ENCODE results near the gene TMEM217.
A peak's percentile ranks its signal among the peaks of the same experiment; 100 is the strongest.
"Not testable (repeated sequence)": the region's sequence is repeated elsewhere in the genome, so short reads cannot be mapped to it uniquely, and the experiment has no call there.

Gene TMEM217

DNA sequence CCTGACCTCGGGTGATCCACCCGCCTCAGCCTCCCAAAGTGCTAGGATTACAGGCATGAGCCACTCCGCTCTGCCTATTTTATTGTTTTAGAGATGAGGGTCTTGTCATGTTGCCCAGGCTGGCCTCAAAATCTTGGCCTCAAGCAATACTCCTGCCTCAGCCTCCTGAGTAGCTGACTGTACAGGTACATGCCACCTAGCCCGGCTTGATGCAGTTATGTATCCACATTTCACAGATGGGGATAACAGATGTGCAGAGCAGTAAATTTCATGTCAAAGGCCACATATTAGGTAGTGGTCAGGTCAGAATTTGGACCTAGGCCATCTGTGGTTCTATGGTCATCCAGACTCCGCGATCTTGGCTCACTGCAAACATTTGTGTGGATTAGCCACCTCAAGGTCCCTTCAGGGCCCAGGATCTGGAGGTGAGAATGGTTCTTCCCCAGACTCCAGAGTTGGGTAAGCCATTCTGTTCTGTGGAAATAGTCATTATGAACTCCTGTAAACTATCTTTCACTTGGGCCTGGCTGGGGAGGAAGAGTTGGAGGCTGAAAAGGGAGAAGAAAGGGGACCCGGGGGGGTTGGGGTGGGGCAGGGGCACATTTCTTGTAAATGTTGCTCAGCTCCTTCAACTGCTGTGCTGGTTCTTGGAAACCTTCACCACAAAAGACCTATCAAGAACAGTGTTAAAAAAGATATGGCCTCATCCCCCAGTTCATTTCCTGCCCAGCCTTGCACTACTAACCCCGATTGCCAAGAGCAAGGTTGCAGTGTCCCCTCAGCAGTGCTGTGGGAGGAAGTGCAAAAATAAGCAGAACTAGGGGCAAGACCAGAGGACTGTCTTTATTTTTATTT lies 75.0 kb downstream of the TMEM217 start:
- Histone ChIP-seq H3K4me3 (ENCODE audit: low read length) (no peak overlapping the region), H3K9ac (ENCODE audit: low read length) (no peak overlapping the region), H3K9me3 (ENCODE audit: insufficient read depth, low read length) (no peaks in the 10 kb centered on the region), H4K20me1 (ENCODE audit: insufficient read depth, low read length) (no peaks in the 10 kb centered on the region), H3K4me1 (ENCODE audit: low read length) (no peaks in the 10 kb centered on the region), H3K27me3 (ENCODE audit: low read depth, low read length) (no peaks in the 10 kb centered on the region), H2AFZ (ENCODE audit: low read depth, low read length) (no peak overlapping the region), H3K36me3 (replicated peaks; ENCODE audit: low read depth, low read length) (no peaks in the 10 kb centered on the region), H3K27ac (ENCODE audit: low read length) (no peak overlapping the region), H3K79me2 (ENCODE audit: low read length) (no peaks in the 10 kb centered on the region), H3K4me2 (ENCODE audit: low read length) (no peak overlapping the region)
- no peak for TF ChIP-seq EZH2phosphoT487 (IDR thresholded peaks at IDR 0.05; ENCODE audit: low read depth)
- TF ChIP-seq, protein P1, sequence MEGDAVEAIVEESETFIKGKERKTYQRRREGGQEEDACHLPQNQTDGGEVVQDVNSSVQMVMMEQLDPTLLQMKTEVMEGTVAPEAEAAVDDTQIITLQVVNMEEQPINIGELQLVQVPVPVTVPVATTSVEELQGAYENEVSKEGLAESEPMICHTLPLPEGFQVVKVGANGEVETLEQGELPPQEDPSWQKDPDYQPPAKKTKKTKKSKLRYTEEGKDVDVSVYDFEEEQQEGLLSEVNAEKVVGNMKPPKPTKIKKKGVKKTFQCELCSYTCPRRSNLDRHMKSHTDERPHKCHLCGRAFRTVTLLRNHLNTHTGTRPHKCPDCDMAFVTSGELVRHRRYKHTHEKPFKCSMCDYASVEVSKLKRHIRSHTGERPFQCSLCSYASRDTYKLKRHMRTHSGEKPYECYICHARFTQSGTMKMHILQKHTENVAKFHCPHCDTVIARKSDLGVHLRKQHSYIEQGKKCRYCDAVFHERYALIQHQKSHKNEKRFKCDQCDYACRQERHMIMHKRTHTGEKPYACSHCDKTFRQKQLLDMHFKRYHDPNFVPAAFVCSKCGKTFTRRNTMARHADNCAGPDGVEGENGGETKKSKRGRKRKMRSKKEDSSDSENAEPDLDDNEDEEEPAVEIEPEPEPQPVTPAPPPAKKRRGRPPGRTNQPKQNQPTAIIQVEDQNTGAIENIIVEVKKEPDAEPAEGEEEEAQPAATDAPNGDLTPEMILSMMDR (IDR thresholded peaks at IDR 0.05; ENCODE audit: low read depth, low read length): no peak

DNA sequence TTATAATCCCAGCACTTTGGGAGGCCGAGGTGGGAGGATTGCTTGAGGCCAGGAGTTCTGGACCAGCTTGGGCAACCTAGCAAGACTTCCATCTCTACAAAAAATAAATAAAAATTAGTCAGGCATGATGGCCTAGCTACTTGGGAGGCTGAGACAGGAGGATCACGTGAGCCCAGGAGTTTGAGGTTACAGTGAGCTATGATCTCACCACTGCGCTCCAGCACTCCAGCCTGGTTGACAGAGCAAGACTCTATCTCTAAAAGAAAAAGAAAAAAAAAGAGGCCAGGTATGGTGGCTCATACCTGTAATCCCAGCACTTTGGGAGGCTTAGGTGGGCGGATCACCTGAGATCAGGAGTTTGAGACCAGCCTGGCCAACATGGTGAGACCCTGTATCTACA lies 77.3 kb downstream of the TMEM217 start:
- H3K9me3 ChIP-seq (ENCODE audit: insufficient read depth, low read length); H3K36me3 ChIP-seq (replicated peaks; ENCODE audit: low read depth, low read length); H3K27ac ChIP-seq (ENCODE audit: low read length); H4K20me1 ChIP-seq (ENCODE audit: insufficient read depth, low read length); H3K4me2 ChIP-seq (ENCODE audit: low read length); H3K27me3 ChIP-seq (ENCODE audit: low read depth, low read length); H3K4me3 ChIP-seq (ENCODE audit: low read length); H3K79me2 ChIP-seq (ENCODE audit: low read length); H3K9ac ChIP-seq (ENCODE audit: low read length); H2AFZ ChIP-seq (ENCODE audit: low read depth, low read length): not testable (repeated sequence)
- peaks cover 23% of the 10 kb centered on the region for H3K4me1 ChIP-seq (ENCODE audit: low read length)

- H4K20me1 ChIP-seq (ENCODE audit: insufficient read depth, low read length): peaks cover 6% of the 10 kb centered on the region
These were observed 77.9 kb downstream of the TMEM217 start for GRCh38 chr6:37180075-37180474.

DNA sequence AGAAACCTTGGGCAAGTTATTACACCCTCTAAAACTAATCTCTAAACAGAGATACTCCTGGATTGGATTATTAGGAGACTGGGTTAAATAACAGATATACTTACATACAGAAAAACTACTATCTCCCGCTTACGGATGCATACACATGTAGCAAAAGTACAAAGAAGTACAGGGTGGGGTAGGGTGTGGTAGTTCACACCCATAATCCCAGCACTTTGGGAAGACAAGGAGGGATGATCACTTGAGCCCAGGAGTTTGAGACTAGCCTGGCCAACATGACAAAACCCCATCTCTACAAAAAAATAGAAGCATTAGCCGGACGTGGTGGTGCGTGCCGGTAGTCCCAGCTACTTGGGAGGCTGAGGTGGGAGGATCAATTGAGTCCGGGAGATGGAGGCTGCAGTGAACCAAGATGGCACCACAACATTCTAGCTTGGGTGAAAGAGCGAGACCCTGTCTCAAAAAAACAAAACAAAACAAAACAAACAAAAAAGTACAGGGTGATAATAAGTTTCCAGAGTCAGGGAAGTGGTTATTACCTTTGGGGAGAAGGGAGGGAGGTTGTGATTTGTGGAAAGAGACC lies 79.9 kb downstream of the TMEM217 start:
- peak overlapping the region; percentile 95 for H3K27ac ChIP-seq (ENCODE audit: low read length)
- TF ChIP-seq, protein P1 (IDR thresholded peaks at IDR 0.05; ENCODE audit: low read depth, low read length): no peak
- TF ChIP-seq EZH2phosphoT487 (IDR thresholded peaks at IDR 0.05; ENCODE audit: low read depth): no peak

More at GRCh38 chr6:37180075-37180474, 77.9 kb downstream of the TMEM217 start:
- Histone ChIP-seq H3K9me3 (ENCODE audit: insufficient read depth, low read length) (no peaks in the 10 kb centered on the region), H3K9ac (ENCODE audit: low read length) (no peak overlapping the region), H3K27me3 (ENCODE audit: low read depth, low read length) (no peaks in the 10 kb centered on the region), H3K4me3 (ENCODE audit: low read length) (no peak overlapping the region), H3K4me2 (ENCODE audit: low read length) (no peak overlapping the region), H3K36me3 (replicated peaks; ENCODE audit: low read depth, low read length) (peaks cover 15% of the 10 kb centered on the region), H3K4me1 (ENCODE audit: low read length) (peaks cover 28% of the 10 kb centered on the region), H2AFZ (ENCODE audit: low read depth, low read length) (no peak overlapping the region), H3K27ac (ENCODE audit: low read length) (no peak overlapping the region), H3K79me2 (ENCODE audit: low read length) (peaks cover 7% of the 10 kb centered on the region)
- TF ChIP-seq EZH2phosphoT487 (IDR thresholded peaks at IDR 0.05; ENCODE audit: low read depth): no peak
- TF ChIP-seq, protein P1 (IDR thresholded peaks at IDR 0.05; ENCODE audit: low read depth, low read length): no peak

More for the DNA sequence above, 79.9 kb downstream of the TMEM217 start:
- Histone ChIP-seq H3K9me3 (ENCODE audit: insufficient read depth, low read length) (no peaks in the 10 kb centered on the region), H2AFZ (ENCODE audit: low read depth, low read length) (no peak overlapping the region), H3K9ac (ENCODE audit: low read length) (peak overlapping the region; percentile 21; the same call in 1 of the 2 replicates), H3K4me1 (ENCODE audit: low read length) (peaks cover 48% of the 10 kb centered on the region), H3K36me3 (replicated peaks; ENCODE audit: low read depth, low read length) (peaks cover 35% of the 10 kb centered on the region), H3K79me2 (ENCODE audit: low read length) (peaks cover 28% of the 10 kb centered on the region), H3K27me3 (ENCODE audit: low read depth, low read length) (no peaks in the 10 kb centered on the region), H3K4me3 (ENCODE audit: low read length) (no peak overlapping the region), H4K20me1 (ENCODE audit: insufficient read depth, low read length) (peaks cover 26% of the 10 kb centered on the region), H3K4me2 (ENCODE audit: low read length) (no peak overlapping the region; the same call in 1 of the 2 replicates)

Measured in OCI-LY3 (cell line).